ENCODE data around the gene LGMN. TPM values are rescaled to one million over a fixed set of nuclear protein-coding genes. Genes with fewer than 3 reads are reported as not detected.

Gene LGMN
- total and polyA plus RNA-seq, 4 donors: 56.2 to 192 (median 62.4) TPM

- Histone ChIP-seq H3K4me3 (ENCODE audit: low read depth in 1 of 3, low read length in 3 of 3) (no peak overlapping the region), H3K27ac (ENCODE audit: low read depth in 1 of 2, low read length in 2 of 2) (no peak overlapping the region), H3K4me1 (ENCODE audit: control insufficient read depth in 4 of 4, insufficient read depth in 4 of 4, low read length in 3 of 4) (no peaks in the 10 kb centered on the region), H3K9me3 (ENCODE audit: control insufficient read depth in 4 of 4, low read length in 3 of 4) (no peaks in the 10 kb centered on the region), H3K36me3 (ENCODE audit: control insufficient read depth in 4 of 4, insufficient read depth in 3 of 4, low read depth in 1 of 4, low read length in 3 of 4) (peaks cover 10 to 51% (median 19%) of the 10 kb centered on the region in 4 donors), H3K9ac (ENCODE audit: low read depth in 1 of 2, low read length in 2 of 2) (no peak overlapping the region), H3K27me3 (ENCODE audit: control insufficient read depth in 4 of 4, insufficient read depth in 4 of 4, low read length in 3 of 4) (no peaks in the 10 kb centered on the region)
- DNase-seq (ENCODE audit: low spot score): no peak
- 83% methylated on average over 4 of the region's 4 CpGs for WGBS
- TF ChIP-seq SP1 (IDR thresholded peaks at IDR 0.05): no peak
- no peak for TF ChIP-seq JUND (IDR thresholded peaks at IDR 0.05)
- no peak for TF ChIP-seq CTCF (IDR thresholded peaks at IDR 0.05; ENCODE audit: low read depth, low read length, missing input control)
These were observed 71.2 kb downstream of the LGMN start for GRCh38 chr14:92677087-92677668.

- no peak for DNase-seq (ENCODE audit: low spot score)
- Histone ChIP-seq H3K9ac (ENCODE audit: low read depth in 1 of 2, low read length in 2 of 2) (no peak overlapping the region), H3K4me1 (ENCODE audit: control insufficient read depth in 4 of 4, insufficient read depth in 4 of 4, low read length in 3 of 4) (no peaks in the 10 kb centered on the region), H3K27me3 (ENCODE audit: control insufficient read depth in 4 of 4, insufficient read depth in 4 of 4, low read length in 3 of 4) (no peaks in the 10 kb centered on the region), H3K9me3 (ENCODE audit: control insufficient read depth in 4 of 4, low read length in 3 of 4) (no peaks in the 10 kb centered on the region), H3K36me3 (ENCODE audit: control insufficient read depth in 4 of 4, insufficient read depth in 3 of 4, low read depth in 1 of 4, low read length in 3 of 4) (peaks cover 10 to 52% (median 18%) of the 10 kb centered on the region in 4 donors), H3K4me3 (ENCODE audit: low read depth in 1 of 3, low read length in 3 of 3) (no peak overlapping the region), H3K27ac (ENCODE audit: low read depth in 1 of 2, low read length in 2 of 2) (peak overlapping the region in 1 of 2 donors; percentile 0)
- WGBS: 91% methylated on average over 8 of the region's 8 CpGs
- TF ChIP-seq FOXA1 (IDR thresholded peaks at IDR 0.05): no peak
- TF ChIP-seq RXRA (IDR thresholded peaks at IDR 0.05): no peak
- TF ChIP-seq FOXA2 (IDR thresholded peaks at IDR 0.05): no peak
- no peak for TF ChIP-seq GABPA (IDR thresholded peaks at IDR 0.05 in 1 of 2, conservative IDR thresholded peaks at IDR 0.05 in 1 of 2)
- no peak for TF ChIP-seq CTCF (IDR thresholded peaks at IDR 0.05; ENCODE audit: low read depth, low read length, missing input control)
- no peak for TF ChIP-seq REST (IDR thresholded peaks at IDR 0.05)
- TF ChIP-seq SP1 (IDR thresholded peaks at IDR 0.05): no peak
- TF ChIP-seq JUND (IDR thresholded peaks at IDR 0.05): no peak
- no peak for TF ChIP-seq YY1 (IDR thresholded peaks at IDR 0.05)
- no peak for TF ChIP-seq ATF3 (IDR thresholded peaks at IDR 0.05)
- TF ChIP-seq HNF4A (conservative IDR thresholded peaks at IDR 0.05): no peak
- TF ChIP-seq NR2F2 (IDR thresholded peaks at IDR 0.05): no peak
- no peak for TF ChIP-seq HNF4G (IDR thresholded peaks at IDR 0.05)
- TF ChIP-seq RAD21 (IDR thresholded peaks at IDR 0.05): no peak
- no peak for TF ChIP-seq MAX (IDR thresholded peaks at IDR 0.05)
- TF ChIP-seq TAF1 (conservative IDR thresholded peaks at IDR 0.05): no peak
- no peak for TF ChIP-seq EGR1 (IDR thresholded peaks at IDR 0.05; ENCODE audit: low read depth in 2 of 2)
These were observed 71.9 kb downstream of the LGMN start for GRCh38 chr14:92676403-92677086.
